Measurements from ENCODE around the gene FTSJ1. TPM values are rescaled to one million over a fixed set of nuclear protein-coding genes. Genes with fewer than 3 reads are reported as not detected.
A peak's percentile ranks its signal among the peaks of the same experiment; 100 is the strongest.

The FTSJ1 gene
- total and polyA plus RNA-seq, 4 donors, result 13.3 to 21.8 (median 17.0) TPM

DNA sequence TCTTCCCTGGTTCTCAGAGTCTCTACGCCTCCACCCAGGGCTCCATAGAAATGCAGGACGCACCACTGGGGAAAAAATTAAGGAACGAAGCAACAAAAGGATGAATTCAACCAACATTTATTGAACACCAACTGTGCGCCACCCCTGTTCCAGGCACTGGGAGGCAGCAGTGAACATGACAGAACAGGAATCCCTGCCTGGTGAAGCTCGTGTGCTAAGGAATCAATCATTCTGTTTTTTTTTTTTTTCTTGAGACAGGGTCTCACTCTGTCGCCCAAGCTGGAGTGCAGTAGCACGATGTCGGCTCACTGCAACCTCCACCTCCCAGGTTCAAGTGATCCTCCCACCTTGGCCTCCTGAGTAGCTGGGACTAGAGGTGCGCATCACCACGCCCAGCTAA is 1.9 kb upstream of the FTSJ1 start:
- TF ChIP-seq, protein P1, sequence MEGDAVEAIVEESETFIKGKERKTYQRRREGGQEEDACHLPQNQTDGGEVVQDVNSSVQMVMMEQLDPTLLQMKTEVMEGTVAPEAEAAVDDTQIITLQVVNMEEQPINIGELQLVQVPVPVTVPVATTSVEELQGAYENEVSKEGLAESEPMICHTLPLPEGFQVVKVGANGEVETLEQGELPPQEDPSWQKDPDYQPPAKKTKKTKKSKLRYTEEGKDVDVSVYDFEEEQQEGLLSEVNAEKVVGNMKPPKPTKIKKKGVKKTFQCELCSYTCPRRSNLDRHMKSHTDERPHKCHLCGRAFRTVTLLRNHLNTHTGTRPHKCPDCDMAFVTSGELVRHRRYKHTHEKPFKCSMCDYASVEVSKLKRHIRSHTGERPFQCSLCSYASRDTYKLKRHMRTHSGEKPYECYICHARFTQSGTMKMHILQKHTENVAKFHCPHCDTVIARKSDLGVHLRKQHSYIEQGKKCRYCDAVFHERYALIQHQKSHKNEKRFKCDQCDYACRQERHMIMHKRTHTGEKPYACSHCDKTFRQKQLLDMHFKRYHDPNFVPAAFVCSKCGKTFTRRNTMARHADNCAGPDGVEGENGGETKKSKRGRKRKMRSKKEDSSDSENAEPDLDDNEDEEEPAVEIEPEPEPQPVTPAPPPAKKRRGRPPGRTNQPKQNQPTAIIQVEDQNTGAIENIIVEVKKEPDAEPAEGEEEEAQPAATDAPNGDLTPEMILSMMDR (IDR thresholded peaks at IDR 0.05; ENCODE audit: low read depth, low read length, missing input control), result peak; percentile 19
- TF ChIP-seq HNF4G (IDR thresholded peaks at IDR 0.05) (no peak), FOXA1 (IDR thresholded peaks at IDR 0.05) (no peak), RXRA (IDR thresholded peaks at IDR 0.05) (no peak), RAD21 (IDR thresholded peaks at IDR 0.05) (peak; percentile 31 to 58), FOXA2 (IDR thresholded peaks at IDR 0.05) (no peak), SP1 (IDR thresholded peaks at IDR 0.05) (no peak), JUND (IDR thresholded peaks at IDR 0.05) (no peak)
- TF ChIP-seq, protein P2, sequence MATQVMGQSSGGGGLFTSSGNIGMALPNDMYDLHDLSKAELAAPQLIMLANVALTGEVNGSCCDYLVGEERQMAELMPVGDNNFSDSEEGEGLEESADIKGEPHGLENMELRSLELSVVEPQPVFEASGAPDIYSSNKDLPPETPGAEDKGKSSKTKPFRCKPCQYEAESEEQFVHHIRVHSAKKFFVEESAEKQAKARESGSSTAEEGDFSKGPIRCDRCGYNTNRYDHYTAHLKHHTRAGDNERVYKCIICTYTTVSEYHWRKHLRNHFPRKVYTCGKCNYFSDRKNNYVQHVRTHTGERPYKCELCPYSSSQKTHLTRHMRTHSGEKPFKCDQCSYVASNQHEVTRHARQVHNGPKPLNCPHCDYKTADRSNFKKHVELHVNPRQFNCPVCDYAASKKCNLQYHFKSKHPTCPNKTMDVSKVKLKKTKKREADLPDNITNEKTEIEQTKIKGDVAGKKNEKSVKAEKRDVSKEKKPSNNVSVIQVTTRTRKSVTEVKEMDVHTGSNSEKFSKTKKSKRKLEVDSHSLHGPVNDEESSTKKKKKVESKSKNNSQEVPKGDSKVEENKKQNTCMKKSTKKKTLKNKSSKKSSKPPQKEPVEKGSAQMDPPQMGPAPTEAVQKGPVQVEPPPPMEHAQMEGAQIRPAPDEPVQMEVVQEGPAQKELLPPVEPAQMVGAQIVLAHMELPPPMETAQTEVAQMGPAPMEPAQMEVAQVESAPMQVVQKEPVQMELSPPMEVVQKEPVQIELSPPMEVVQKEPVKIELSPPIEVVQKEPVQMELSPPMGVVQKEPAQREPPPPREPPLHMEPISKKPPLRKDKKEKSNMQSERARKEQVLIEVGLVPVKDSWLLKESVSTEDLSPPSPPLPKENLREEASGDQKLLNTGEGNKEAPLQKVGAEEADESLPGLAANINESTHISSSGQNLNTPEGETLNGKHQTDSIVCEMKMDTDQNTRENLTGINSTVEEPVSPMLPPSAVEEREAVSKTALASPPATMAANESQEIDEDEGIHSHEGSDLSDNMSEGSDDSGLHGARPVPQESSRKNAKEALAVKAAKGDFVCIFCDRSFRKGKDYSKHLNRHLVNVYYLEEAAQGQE (IDR thresholded peaks at IDR 0.05), result no peak
- WGBS, result 77% methylated on average over 10 of the region's 10 CpGs
- DNase-seq (ENCODE audit: low spot score), result no peak
- H3K9me3 ChIP-seq (ENCODE audit: control insufficient read depth in 4 of 4, low read length in 3 of 4), result no peaks in the 10 kb centered on the region
- peaks cover 0 to 9% (median 6%) of the 10 kb centered on the region in 4 donors for H3K4me1 ChIP-seq (ENCODE audit: control insufficient read depth in 4 of 4, insufficient read depth in 4 of 4, low read length in 3 of 4)
- no peak overlapping the region for H3K4me3 ChIP-seq (ENCODE audit: low read depth in 1 of 3, low read length in 3 of 3)
- no peak overlapping the region for H3K27ac ChIP-seq (ENCODE audit: low read depth in 1 of 2, low read length in 2 of 2)
- peaks cover 0 to 2% (median 0%) of the 10 kb centered on the region in 4 donors for H3K36me3 ChIP-seq (ENCODE audit: control insufficient read depth in 4 of 4, insufficient read depth in 3 of 4, low read depth in 1 of 4, low read length in 3 of 4)
- H3K27me3 ChIP-seq (ENCODE audit: control insufficient read depth in 4 of 4, insufficient read depth in 4 of 4, low read length in 3 of 4), result peaks cover 0 to 6% (median 0%) of the 10 kb centered on the region in 4 donors
- H3K9ac ChIP-seq (ENCODE audit: low read depth in 1 of 2, low read length in 2 of 2), result no peak overlapping the region

DNA sequence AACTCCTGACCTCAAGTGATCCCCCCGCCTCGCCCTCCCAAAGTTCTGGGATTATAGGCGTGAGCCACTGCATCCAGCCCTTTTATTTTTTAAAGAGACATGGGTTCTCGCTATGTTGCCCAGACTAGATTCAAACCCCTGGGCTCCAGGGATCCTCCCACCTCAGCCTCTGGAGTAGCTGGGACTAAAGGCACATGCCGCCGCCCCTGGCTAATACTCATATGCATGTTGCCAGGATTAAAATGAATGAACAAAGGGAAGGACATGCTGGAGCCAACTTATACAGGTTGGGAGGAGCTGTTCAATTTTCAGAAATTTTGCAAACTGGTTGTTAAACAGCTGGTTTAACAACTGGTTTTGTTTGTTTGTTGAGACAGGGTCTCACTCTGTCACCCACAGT is 1.4 kb upstream of the FTSJ1 start:
- TF ChIP-seq HNF4G (IDR thresholded peaks at IDR 0.05) (no peak), FOXA1 (IDR thresholded peaks at IDR 0.05) (no peak), HNF4A (conservative IDR thresholded peaks at IDR 0.05) (no peak), MAX (IDR thresholded peaks at IDR 0.05) (no peak), NR2F2 (IDR thresholded peaks at IDR 0.05) (no peak), EGR1 (IDR thresholded peaks at IDR 0.05; ENCODE audit: low read depth in 2 of 2) (no peak), SP1 (IDR thresholded peaks at IDR 0.05) (no peak), RXRA (IDR thresholded peaks at IDR 0.05) (no peak), JUND (IDR thresholded peaks at IDR 0.05) (no peak), YY1 (IDR thresholded peaks at IDR 0.05) (no peak), FOXA2 (IDR thresholded peaks at IDR 0.05) (no peak), GABPA (IDR thresholded peaks at IDR 0.05 in 1 of 2, conservative IDR thresholded peaks at IDR 0.05 in 1 of 2) (no peak), RAD21 (IDR thresholded peaks at IDR 0.05) (no peak), TAF1 (conservative IDR thresholded peaks at IDR 0.05) (no peak)
- TF ChIP-seq, protein P3, sequence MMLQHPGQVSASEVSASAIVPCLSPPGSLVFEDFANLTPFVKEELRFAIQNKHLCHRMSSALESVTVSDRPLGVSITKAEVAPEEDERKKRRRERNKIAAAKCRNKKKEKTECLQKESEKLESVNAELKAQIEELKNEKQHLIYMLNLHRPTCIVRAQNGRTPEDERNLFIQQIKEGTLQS (IDR thresholded peaks at IDR 0.05), result no peak
- TF ChIP-seq, protein P2 (IDR thresholded peaks at IDR 0.05), result no peak
- TF ChIP-seq, protein P1 (IDR thresholded peaks at IDR 0.05; ENCODE audit: low read depth, low read length, missing input control), result no peak
- TF ChIP-seq, protein P4, sequence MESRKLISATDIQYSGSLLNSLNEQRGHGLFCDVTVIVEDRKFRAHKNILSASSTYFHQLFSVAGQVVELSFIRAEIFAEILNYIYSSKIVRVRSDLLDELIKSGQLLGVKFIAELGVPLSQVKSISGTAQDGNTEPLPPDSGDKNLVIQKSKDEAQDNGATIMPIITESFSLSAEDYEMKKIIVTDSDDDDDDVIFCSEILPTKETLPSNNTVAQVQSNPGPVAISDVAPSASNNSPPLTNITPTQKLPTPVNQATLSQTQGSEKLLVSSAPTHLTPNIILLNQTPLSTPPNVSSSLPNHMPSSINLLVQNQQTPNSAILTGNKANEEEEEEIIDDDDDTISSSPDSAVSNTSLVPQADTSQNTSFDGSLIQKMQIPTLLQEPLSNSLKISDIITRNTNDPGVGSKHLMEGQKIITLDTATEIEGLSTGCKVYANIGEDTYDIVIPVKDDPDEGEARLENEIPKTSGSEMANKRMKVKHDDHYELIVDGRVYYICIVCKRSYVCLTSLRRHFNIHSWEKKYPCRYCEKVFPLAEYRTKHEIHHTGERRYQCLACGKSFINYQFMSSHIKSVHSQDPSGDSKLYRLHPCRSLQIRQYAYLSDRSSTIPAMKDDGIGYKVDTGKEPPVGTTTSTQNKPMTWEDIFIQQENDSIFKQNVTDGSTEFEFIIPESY (IDR thresholded peaks at IDR 0.05), result no peak
- Histone ChIP-seq H3K36me3 (ENCODE audit: control insufficient read depth in 4 of 4, insufficient read depth in 3 of 4, low read depth in 1 of 4, low read length in 3 of 4) (peaks cover 0 to 2% (median 0%) of the 10 kb centered on the region in 4 donors), H3K4me1 (ENCODE audit: control insufficient read depth in 4 of 4, insufficient read depth in 4 of 4, low read length in 3 of 4) (peaks cover 0 to 9% (median 6%) of the 10 kb centered on the region in 4 donors), H3K9ac (ENCODE audit: low read depth in 1 of 2, low read length in 2 of 2) (no peak overlapping the region), H3K9me3 (ENCODE audit: control insufficient read depth in 4 of 4, low read length in 3 of 4) (no peaks in the 10 kb centered on the region), H3K27ac (ENCODE audit: low read depth in 1 of 2, low read length in 2 of 2) (no peak overlapping the region), H3K27me3 (ENCODE audit: control insufficient read depth in 4 of 4, insufficient read depth in 4 of 4, low read length in 3 of 4) (peaks cover 0 to 2% (median 0%) of the 10 kb centered on the region in 4 donors), H3K4me3 (ENCODE audit: low read depth in 1 of 3, low read length in 3 of 3) (no peak overlapping the region)
- DNase-seq (ENCODE audit: low spot score), result no peak
- 88% methylated on average over 6 of the region's 6 CpGs for WGBS

Data from liver (tissue), 9 donors.